ENCODE data around the gene ACOXL. TPM values are rescaled to one million over a fixed set of nuclear protein-coding genes. Genes with fewer than 3 reads are reported as not detected.

The ACOXL gene
- total RNA-seq, 1 donor from 2014 or later: not detected

- DNase-seq (ENCODE audit: low read depth in 2 of 2): no peak
These were observed 391.4 kb downstream of the ACOXL start for GRCh38 chr2:111123751-111124150.

GRCh38 chr2:111126581-111126980, 394.2 kb downstream of the ACOXL start:
- no peak for DNase-seq (ENCODE audit: low read depth in 2 of 2)

- no peak for DNase-seq (ENCODE audit: low read depth in 2 of 2)
These were observed 395.0 kb downstream of the ACOXL start for GRCh38 chr2:111127351-111127750.

- DNase-seq (ENCODE audit: low read depth in 2 of 2): no peak
These were observed 395.7 kb downstream of the ACOXL start for GRCh38 chr2:111128096-111128495.

GRCh38 chr2:111133603-111134002, 401.2 kb downstream of the ACOXL start:
- DNase-seq (ENCODE audit: low read depth in 2 of 2): no peak

- DNase-seq (ENCODE audit: low read depth in 2 of 2): no peak
These were observed 401.7 kb downstream of the ACOXL start for GRCh38 chr2:111134055-111134454.

GRCh38 chr2:111135237-111135909, 403.0 kb downstream of the ACOXL start:
- peak in 1 of 2 donors; percentile 52 for DNase-seq (ENCODE audit: low read depth in 2 of 2)

GRCh38 chr2:111135910-111136297, 403.5 kb downstream of the ACOXL start:
- peak in 1 of 2 donors; percentile 78 for DNase-seq (ENCODE audit: low read depth in 2 of 2)

GRCh38 chr2:111138839-111139238, 406.5 kb downstream of the ACOXL start:
- no peak for DNase-seq (ENCODE audit: low read depth in 2 of 2)

GRCh38 chr2:111139637-111140317, 407.4 kb downstream of the ACOXL start:
- no peak for DNase-seq (ENCODE audit: low read depth in 2 of 2)

GRCh38 chr2:111140815-111141214, 408.4 kb downstream of the ACOXL start:
- DNase-seq (ENCODE audit: low read depth in 2 of 2): no peak

- no peak for DNase-seq (ENCODE audit: low read depth in 2 of 2)
These were observed 409.7 kb downstream of the ACOXL start for GRCh38 chr2:111142101-111142500.

GRCh38 chr2:111143107-111143842, 410.9 kb downstream of the ACOXL start:
- DNase-seq (ENCODE audit: low read depth in 2 of 2): no peak

- DNase-seq (ENCODE audit: low read depth in 2 of 2): no peak
These were observed 411.4 kb downstream of the ACOXL start for GRCh38 chr2:111143843-111144198.

GRCh38 chr2:111145103-111145760, 412.9 kb downstream of the ACOXL start:
- DNase-seq (ENCODE audit: low read depth in 2 of 2): no peak

GRCh38 chr2:111145951-111146350, 413.6 kb downstream of the ACOXL start:
- no peak for DNase-seq (ENCODE audit: low read depth in 2 of 2)

- DNase-seq (ENCODE audit: low read depth in 2 of 2): peak in 1 of 2 donors; percentile 57
These were observed 416.0 kb downstream of the ACOXL start for GRCh38 chr2:111148225-111148873.

- peak; percentile 83 to 96 for DNase-seq (ENCODE audit: low read depth in 2 of 2)
These were observed 416.6 kb downstream of the ACOXL start for GRCh38 chr2:111148925-111149324.

- peak in 1 of 2 donors; percentile 66 for DNase-seq (ENCODE audit: low read depth in 2 of 2)
These were observed 417.6 kb downstream of the ACOXL start for GRCh38 chr2:111149882-111150455.

GRCh38 chr2:111154758-111155157, 422.4 kb downstream of the ACOXL start:
- DNase-seq (ENCODE audit: low read depth in 2 of 2): no peak

GRCh38 chr2:111155610-111156009, 423.2 kb downstream of the ACOXL start:
- DNase-seq (ENCODE audit: low read depth in 2 of 2): peak in 1 of 2 donors; percentile 57
